ENCODE results near the gene SNX18. TPM values are rescaled to one million over a fixed set of nuclear protein-coding genes. Genes with fewer than 3 reads are reported as not detected.
A peak's percentile ranks its signal among the peaks of the same experiment; 100 is the strongest.
"Not testable (repeated sequence)": the region's sequence is repeated elsewhere in the genome, so short reads cannot be mapped to it uniquely, and the experiment has no call there.

Gene SNX18
- total and polyA plus RNA-seq, 12 donors: 4.1 to 31.0 (median 19.9) TPM

DNA sequence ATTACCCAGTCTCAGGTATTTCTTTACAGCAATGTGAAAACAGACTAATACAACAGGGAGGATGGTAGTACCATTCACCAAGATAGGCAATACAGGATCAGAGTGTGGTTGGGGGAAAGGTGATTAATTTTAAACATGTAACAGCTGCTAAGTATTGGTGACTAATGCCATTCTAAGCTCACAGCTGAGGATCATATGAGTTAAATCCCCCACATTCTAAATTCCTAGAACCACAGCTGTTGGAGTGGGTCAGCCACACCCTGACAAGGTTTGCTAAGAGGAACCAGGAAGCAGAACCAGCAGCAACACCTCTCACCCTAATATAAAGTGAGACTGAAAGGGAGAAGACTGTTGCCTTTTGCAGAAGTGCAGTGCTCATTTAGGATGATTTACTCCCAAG is 37.3 kb upstream of the SNX18 start:
- no peak overlapping the region for H3K27ac ChIP-seq
- H3K4me1 ChIP-seq: no peaks in the 10 kb centered on the region
- no peak overlapping the region for H3K4me3 ChIP-seq
- no peak for DNase-seq
- no peaks in the 10 kb centered on the region for H3K27me3 ChIP-seq
- peaks cover 0 to 4% (median 0%) of the 10 kb centered on the region in 11 donors for H3K9me3 ChIP-seq
- ATAC-seq: no peak
- intact Hi-C loops (cut with DNase I): loop anchor here in 2 of 10 donors (5.0 kb wide), 1 partner anchor 33 kb away; no protein-coding TSS in a partner anchor
- TF ChIP-seq, protein P1, sequence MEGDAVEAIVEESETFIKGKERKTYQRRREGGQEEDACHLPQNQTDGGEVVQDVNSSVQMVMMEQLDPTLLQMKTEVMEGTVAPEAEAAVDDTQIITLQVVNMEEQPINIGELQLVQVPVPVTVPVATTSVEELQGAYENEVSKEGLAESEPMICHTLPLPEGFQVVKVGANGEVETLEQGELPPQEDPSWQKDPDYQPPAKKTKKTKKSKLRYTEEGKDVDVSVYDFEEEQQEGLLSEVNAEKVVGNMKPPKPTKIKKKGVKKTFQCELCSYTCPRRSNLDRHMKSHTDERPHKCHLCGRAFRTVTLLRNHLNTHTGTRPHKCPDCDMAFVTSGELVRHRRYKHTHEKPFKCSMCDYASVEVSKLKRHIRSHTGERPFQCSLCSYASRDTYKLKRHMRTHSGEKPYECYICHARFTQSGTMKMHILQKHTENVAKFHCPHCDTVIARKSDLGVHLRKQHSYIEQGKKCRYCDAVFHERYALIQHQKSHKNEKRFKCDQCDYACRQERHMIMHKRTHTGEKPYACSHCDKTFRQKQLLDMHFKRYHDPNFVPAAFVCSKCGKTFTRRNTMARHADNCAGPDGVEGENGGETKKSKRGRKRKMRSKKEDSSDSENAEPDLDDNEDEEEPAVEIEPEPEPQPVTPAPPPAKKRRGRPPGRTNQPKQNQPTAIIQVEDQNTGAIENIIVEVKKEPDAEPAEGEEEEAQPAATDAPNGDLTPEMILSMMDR (IDR thresholded peaks at IDR 0.05): no peak
- no peaks in the 10 kb centered on the region for H3K36me3 ChIP-seq

DNA sequence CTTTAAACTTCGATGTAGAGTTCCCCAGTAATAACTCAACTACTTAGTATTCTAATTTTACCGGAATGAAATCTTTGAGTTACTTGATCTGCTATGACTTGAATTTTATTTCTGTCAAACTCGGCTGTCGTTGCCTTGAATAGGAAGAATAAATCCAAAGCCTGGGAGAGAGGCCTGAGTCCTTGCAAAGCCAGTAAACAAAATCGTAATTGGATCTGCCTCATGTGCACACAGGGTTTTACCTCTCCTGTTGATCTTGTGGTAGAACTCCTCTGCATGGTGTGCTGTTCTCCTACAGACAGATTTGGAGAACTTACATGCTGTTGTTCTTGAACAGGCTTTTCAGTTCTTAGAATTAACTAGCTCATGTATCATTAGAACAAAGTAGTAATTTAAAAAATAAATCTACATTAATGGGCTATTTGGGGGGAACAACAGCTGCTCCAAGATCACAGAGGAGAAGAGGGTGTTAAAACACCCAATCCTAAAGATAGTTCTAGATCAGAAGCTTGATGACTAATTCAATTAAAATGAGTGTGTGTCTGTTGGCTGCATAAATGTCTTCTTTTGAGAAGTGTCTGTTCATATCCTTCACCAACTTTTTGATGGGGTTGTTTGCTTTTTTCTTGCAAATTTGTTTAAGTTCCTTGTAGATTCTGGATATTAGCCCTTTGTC is 33.2 kb upstream of the SNX18 start:
- Histone ChIP-seq H3K27ac (no peak overlapping the region), H3K4me3 (no peak overlapping the region), H3K9me3 (peaks cover 0 to 5% (median 0%) of the 10 kb centered on the region in 11 donors), H3K27me3 (no peaks in the 10 kb centered on the region), H3K36me3 (no peaks in the 10 kb centered on the region), H3K4me1 (peaks cover 0 to 3% (median 0%) of the 10 kb centered on the region in 9 donors)
- ATAC-seq (no peak), DNase-seq (no peak)
- 81 to 86% methylated on average over 5 of the region's 5 CpGs for WGBS, 2 donors
- TF ChIP-seq, protein P1 (IDR thresholded peaks at IDR 0.05): no peak
- intact Hi-C loops (cut with DNase I): loop anchor here in 2 of 10 donors (5.0 kb wide), 1 partner anchor 37 kb away; no protein-coding TSS in a partner anchor

DNA sequence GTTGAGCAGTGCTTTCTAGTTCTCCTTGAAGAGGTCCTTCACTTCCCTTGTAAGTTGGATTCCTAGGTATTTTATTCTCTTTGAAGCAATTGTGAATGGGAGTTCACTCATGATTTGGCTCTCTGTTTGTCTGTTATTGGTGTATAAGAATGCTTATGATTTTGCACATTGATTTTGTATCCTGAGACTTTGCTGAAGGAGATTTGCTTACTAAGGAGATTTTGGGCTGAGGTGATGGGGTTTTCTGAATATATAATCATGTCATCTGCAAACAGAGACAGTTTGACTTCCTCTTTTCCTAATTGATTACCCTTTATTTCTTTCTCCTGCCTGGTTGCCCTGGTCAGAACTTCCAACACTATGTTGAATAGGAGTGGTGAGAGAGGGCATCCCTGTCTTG is 31.9 kb upstream of the SNX18 start:
- H3K9me3 ChIP-seq, H3K27ac ChIP-seq, H3K4me1 ChIP-seq, H3K36me3 ChIP-seq, ATAC-seq, H3K4me3 ChIP-seq, H3K27me3 ChIP-seq, DNase-seq: not testable (repeated sequence)
- intact Hi-C loops (cut with DNase I): loop anchor here in 5 of 10 donors (5.0 kb wide), 5 partner anchors 43 to 243 kb away; no protein-coding TSS in a partner anchor

DNA sequence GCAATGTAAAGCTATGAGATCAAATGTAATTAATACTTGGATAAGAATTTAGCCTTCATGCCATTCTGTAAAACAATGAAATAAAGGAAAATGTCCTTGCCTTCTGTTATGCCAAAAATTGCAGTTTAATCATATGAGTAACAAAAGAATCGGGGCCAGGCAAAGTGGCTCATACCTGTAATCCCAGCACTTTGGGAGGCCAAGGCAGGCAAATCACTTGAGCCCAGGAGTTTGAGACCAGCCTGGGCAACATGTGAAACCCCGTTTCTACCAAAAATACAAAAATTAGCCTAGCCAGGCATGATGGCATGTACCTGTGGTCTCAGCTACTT is 27.9 kb upstream of the SNX18 start:
- not testable (repeated sequence) for H3K4me1 ChIP-seq, H3K27me3 ChIP-seq, H3K4me3 ChIP-seq, H3K9me3 ChIP-seq, H3K27ac ChIP-seq, DNase-seq, ATAC-seq, H3K36me3 ChIP-seq
- TF ChIP-seq, protein P1 (IDR thresholded peaks at IDR 0.05): peak in 2 of 9 donors; percentile 6 to 7
- WGBS, 2 donors: 25 to 50% methylated on average over 2 of the region's 2 CpGs
- intact Hi-C loops (cut with DNase I): loop anchor here in 7 of 10 donors (2.0 to 5.0 kb wide), 7 partner anchors 47 to 247 kb away; partner anchors contain the start of gene ARL15 (in 1 of the 7)

DNA sequence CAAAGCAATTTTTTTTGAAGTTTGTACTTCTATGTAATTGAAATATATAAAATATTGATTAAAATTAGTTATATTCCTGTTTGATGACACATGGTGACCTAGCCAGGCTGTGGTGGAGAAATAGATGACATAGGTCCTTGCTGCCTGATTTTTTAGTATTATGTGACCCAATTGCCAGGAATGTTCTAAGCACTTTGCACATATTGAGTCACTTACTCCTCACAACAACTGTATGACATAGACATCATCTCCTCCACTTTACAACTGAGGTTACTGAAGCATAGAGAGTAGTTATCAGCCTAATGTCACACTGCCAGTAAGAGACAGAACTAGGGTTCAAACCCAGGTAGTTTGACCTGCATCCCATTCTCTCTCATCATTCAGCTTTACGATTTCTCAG is 26.2 kb upstream of the SNX18 start:
- TF ChIP-seq, protein P1 (IDR thresholded peaks at IDR 0.05): no peak
- Histone ChIP-seq H3K36me3 (no peaks in the 10 kb centered on the region), H3K4me3 (no peak overlapping the region), H3K27ac (no peak overlapping the region), H3K27me3 (no peaks in the 10 kb centered on the region), H3K9me3 (no peaks in the 10 kb centered on the region), H3K4me1 (peaks cover 0 to 5% (median 0%) of the 10 kb centered on the region in 9 donors)
- DNase-seq (no peak), ATAC-seq (no peak)
- WGBS, 2 donors: 95 to 98% methylated on average over 1 of the region's 1 CpG
- intact Hi-C loops (cut with DNase I): loop anchor here in 7 of 10 donors (5.0 to 10.0 kb wide), 9 partner anchors 49 to 249 kb away; partner anchors contain the start of gene ARL15 (in 2 of the 7)
